Measurements from ENCODE around the gene TULP4. TPM values are rescaled to one million over a fixed set of nuclear protein-coding genes. Genes with fewer than 3 reads are reported as not detected.
A peak's percentile ranks its signal among the peaks of the same experiment; 100 is the strongest.

Gene TULP4
- total RNA-seq, 1 experiment from 2014 or later = 82.0 TPM

GRCh38 chr6:158311626-158312025 lies 639 bp upstream of the TULP4 start:
- H3K36me3 ChIP-seq (ENCODE audit: insufficient read depth, low read length, poor library complexity, severe bottlenecking) = peaks cover 11% of the 10 kb centered on the region
- H3K27ac ChIP-seq (ENCODE audit: low read depth, low read length, poor library complexity, severe bottlenecking) = no peak overlapping the region
- ChIA-PET CTCF (no interaction called here), POLR2A (ENCODE audit: low non-redundant PET) (no interaction called here)
- no peak for TF ChIP-seq EZH2 (IDR thresholded peaks at IDR 0.05; ENCODE audit: borderline replicate concordance, low read depth, low read length, poor library complexity, severe bottlenecking)
- no peak for TF ChIP-seq CTCF (conservative IDR thresholded peaks at IDR 0.05; ENCODE audit: low read depth, low read length)
- BruUV-seq (replicated peaks) = no TSS peak
- H3K27me3 ChIP-seq (replicated peaks; ENCODE audit: insufficient read depth, low read depth, low read length, poor library complexity) = no peaks in the 10 kb centered on the region
- peaks cover 22% of the 10 kb centered on the region for H3K4me1 ChIP-seq (ENCODE audit: insufficient read depth, low read length, poor library complexity, severe bottlenecking)
- DNase-seq (ENCODE audit: low spot score) = no peak
- H3K9me3 ChIP-seq (ENCODE audit: low read depth, low read length, poor library complexity, severe bottlenecking) = no peaks in the 10 kb centered on the region
- intact Hi-C loops (cut with micrococcal nuclease; ENCODE audit: unreplicated experiment) = no loop called here
- H3K4me3 ChIP-seq (ENCODE audit: low read depth, low read length, poor library complexity, severe bottlenecking) = no peak overlapping the region

- H3K4me3 ChIP-seq (ENCODE audit: low read depth, low read length, poor library complexity, severe bottlenecking) = no peak overlapping the region
- H3K36me3 ChIP-seq (ENCODE audit: insufficient read depth, low read length, poor library complexity, severe bottlenecking) = peaks cover 11% of the 10 kb centered on the region
- H3K27ac ChIP-seq (ENCODE audit: low read depth, low read length, poor library complexity, severe bottlenecking) = peak overlapping the region; percentile 42
- DNase-seq (ENCODE audit: low spot score) = peak; percentile 51
- POLR2A ChIA-PET (ENCODE audit: low non-redundant PET) = no interaction called here
- H3K9me3 ChIP-seq (ENCODE audit: low read depth, low read length, poor library complexity, severe bottlenecking) = no peaks in the 10 kb centered on the region
- peaks cover 22% of the 10 kb centered on the region for H3K4me1 ChIP-seq (ENCODE audit: insufficient read depth, low read length, poor library complexity, severe bottlenecking)
- H3K27me3 ChIP-seq (replicated peaks; ENCODE audit: insufficient read depth, low read depth, low read length, poor library complexity) = no peaks in the 10 kb centered on the region
- BruUV-seq (replicated peaks) = TSS peak; percentile 50
- TF ChIP-seq EZH2 (IDR thresholded peaks at IDR 0.05; ENCODE audit: borderline replicate concordance, low read depth, low read length, poor library complexity, severe bottlenecking) (no peak), CTCF (conservative IDR thresholded peaks at IDR 0.05; ENCODE audit: low read depth, low read length) (no peak)
- intact Hi-C loops (cut with micrococcal nuclease; ENCODE audit: unreplicated experiment) = no loop called here
- CTCF ChIA-PET = no interaction called here
Measured at GRCh38 chr6:158312672-158313397, 570 bp downstream of the TULP4 start.

GRCh38 chr6:158313989-158314388 lies 1.7 kb downstream of the TULP4 start:
- intact Hi-C loops (cut with micrococcal nuclease; ENCODE audit: unreplicated experiment) = no loop called here
- no peak for DNase-seq (ENCODE audit: low spot score)
- H3K9me3 ChIP-seq (ENCODE audit: low read depth, low read length, poor library complexity, severe bottlenecking) = no peaks in the 10 kb centered on the region
- POLR2A ChIA-PET (ENCODE audit: low non-redundant PET) = no interaction called here
- peaks cover 22% of the 10 kb centered on the region for H3K4me1 ChIP-seq (ENCODE audit: insufficient read depth, low read length, poor library complexity, severe bottlenecking)
- CTCF ChIA-PET = no interaction called here
- H3K4me3 ChIP-seq (ENCODE audit: low read depth, low read length, poor library complexity, severe bottlenecking) = no peak overlapping the region
- BruUV-seq (replicated peaks) = no TSS peak
- no peaks in the 10 kb centered on the region for H3K27me3 ChIP-seq (replicated peaks; ENCODE audit: insufficient read depth, low read depth, low read length, poor library complexity)
- no peak overlapping the region for H3K27ac ChIP-seq (ENCODE audit: low read depth, low read length, poor library complexity, severe bottlenecking)
- H3K36me3 ChIP-seq (ENCODE audit: insufficient read depth, low read length, poor library complexity, severe bottlenecking) = peaks cover 11% of the 10 kb centered on the region
- TF ChIP-seq EZH2 (IDR thresholded peaks at IDR 0.05; ENCODE audit: borderline replicate concordance, low read depth, low read length, poor library complexity, severe bottlenecking) = no peak
- TF ChIP-seq CTCF (conservative IDR thresholded peaks at IDR 0.05; ENCODE audit: low read depth, low read length) = no peak

Data from A673 (cell line).